SJSA1 (cell line): ENCODE measurements around the gene SMIM28. TPM values are rescaled to one million over a fixed set of nuclear protein-coding genes. Genes with fewer than 3 reads are reported as not detected.
A peak's percentile ranks its signal among the peaks of the same experiment; 100 is the strongest.

Source experiments
- DNase-seq, 2 experiments: peaks; one replicate each; pipeline ENCODE4 v3.0.0-alpha.2; 2015 to 2020; ENCODE audit warnings: low spot score in 2 of 2, low read depth in 1 of 2
- H3K27ac ChIP-seq: fragments of 250-450 bp; sonication (Bioruptor Pico); 2 replicates; pipeline ENCODE4 v1.5.1; 2020; ENCODE audit warnings: mild to moderate bottlenecking, moderate library complexity
- H3K27me3 ChIP-seq: fragments of 250-450 bp; sonication (Bioruptor Pico); replicated peaks from 2 replicates; pipeline ENCODE4 v1.5.1; 2020; ENCODE audit warnings: mild to moderate bottlenecking, moderate library complexity
- H3K36me3 ChIP-seq: fragments of 250-450 bp; sonication (Bioruptor Pico); 2 replicates; pipeline ENCODE4 v1.5.1; 2020; ENCODE audit warnings: mild to moderate bottlenecking
- H3K4me1 ChIP-seq: fragments of 250-450 bp; sonication (Bioruptor Pico); replicated peaks from 2 replicates; pipeline ENCODE4 v1.6.1; 2021; ENCODE audit warnings: mild to moderate bottlenecking
- H3K4me3 ChIP-seq: fragments of 250-450 bp; sonication (Bioruptor Pico); 2 replicates; pipeline ENCODE4 v1.5.1; 2020; ENCODE audit warnings: mild to moderate bottlenecking
- H3K9me3 ChIP-seq: fragments of 250-450 bp; sonication (Bioruptor Pico); replicated peaks from 2 replicates; pipeline ENCODE4 v1.5.1; 2020; ENCODE audit warnings: mild to moderate bottlenecking
- total RNA-seq: library from RNA; depleted of rRNA; stranded (reverse); fragments of >200 nt; shearing (Covaris generic); gene quantifications from 2 replicates; pipeline ENCODE4 v1.2.3, GENCODE V29; 2014

SMIM28 gene
- total RNA-seq, 1 experiment from 2014 or later: not detected

DNA sequence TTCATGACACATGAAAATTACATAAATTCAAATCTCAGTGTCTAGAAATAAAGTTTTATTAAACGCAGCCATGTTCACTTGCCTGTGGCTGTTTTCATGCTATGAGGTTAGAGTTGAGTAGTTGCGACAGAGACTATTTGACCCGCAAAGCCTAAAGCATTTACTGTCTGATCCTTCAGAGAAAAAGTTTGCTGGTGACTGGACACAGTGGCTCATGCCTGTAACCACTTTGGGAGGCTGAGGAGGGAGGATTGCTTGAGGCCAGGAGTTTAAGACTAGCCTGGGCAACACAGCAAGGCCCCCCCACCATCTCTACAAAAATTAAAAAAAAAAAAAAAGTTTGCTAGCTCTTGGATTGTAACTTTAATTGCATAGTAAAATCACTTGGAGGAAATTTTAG is 9.2 kb downstream of the SMIM28 start:
- no peaks in the 10 kb centered on the region for H3K4me1 ChIP-seq
- no peaks in the 10 kb centered on the region for H3K9me3 ChIP-seq
- H3K36me3 ChIP-seq: no peaks in the 10 kb centered on the region
- H3K4me3 ChIP-seq: no peak overlapping the region
- H3K27me3 ChIP-seq: no peaks in the 10 kb centered on the region
- H3K27ac ChIP-seq: no peak overlapping the region
- DNase-seq: no peak

DNA sequence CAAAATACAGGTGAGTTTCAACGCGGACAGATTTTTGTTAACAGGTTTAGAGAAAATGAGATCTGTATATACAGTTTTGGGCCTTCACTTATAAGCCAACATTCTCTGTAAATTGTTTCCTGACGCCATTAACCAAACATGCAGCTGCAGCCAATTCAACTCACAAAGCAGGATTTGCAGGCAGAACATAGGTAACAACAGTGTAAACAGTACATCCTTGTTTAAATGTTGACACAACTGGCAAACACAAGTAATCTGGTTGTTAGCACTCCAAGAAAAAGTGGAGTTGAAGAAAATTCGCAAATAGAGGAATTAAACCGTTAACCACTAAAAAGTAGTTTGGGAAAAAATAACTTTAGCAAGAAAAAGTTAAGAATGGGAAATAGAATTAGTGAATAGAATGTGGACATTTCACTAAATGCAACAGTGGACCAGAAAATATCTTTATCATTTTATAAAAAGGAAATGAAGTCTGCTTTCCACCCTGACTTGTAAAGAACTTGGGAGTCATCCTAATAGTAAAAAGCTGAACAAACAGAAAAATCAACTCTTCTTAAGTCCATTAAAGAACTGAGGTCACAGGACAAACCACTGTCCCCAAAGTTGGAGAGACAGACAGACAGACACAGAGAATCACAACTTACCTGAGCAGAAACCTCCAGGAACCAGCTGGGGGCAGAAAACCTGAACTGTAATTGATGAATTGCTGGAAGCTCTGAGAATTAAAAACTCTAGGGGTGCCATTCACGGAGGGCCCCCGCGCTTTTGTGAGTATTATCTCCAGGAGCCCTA is 10.1 kb downstream of the SMIM28 start:
- Histone ChIP-seq H3K27ac (no peak overlapping the region), H3K4me1 (no peaks in the 10 kb centered on the region), H3K27me3 (0 out of 2 replicates have a peak, but pooled peaks cover 2% of the 10 kb centered on the region), H3K36me3 (no peaks in the 10 kb centered on the region), H3K4me3 (no peak overlapping the region), H3K9me3 (no peaks in the 10 kb centered on the region)
- DNase-seq: no peak

DNA sequence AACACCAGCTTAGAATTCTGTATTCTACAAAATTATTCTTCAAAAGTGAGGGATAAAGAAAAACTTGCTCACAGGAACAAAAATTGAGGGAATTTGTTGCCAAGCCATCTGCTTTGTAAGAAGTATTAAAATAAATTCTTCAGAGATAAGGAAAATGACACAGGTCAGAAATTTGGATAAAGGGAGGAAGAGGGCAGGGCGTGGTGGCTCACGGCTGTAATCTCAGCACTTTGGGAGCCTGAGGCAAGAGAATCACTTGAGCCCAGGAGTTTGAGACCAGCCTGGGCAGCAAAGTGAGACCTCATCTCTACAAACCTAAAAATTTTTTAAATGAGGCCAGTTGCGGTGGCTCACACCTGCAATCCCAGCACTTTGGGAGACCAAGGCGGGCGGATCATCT is 11.8 kb downstream of the SMIM28 start:
- no peak overlapping the region for H3K27ac ChIP-seq
- H3K9me3 ChIP-seq: no peaks in the 10 kb centered on the region
- DNase-seq: no peak
- no peak overlapping the region for H3K4me3 ChIP-seq
- H3K4me1 ChIP-seq: no peaks in the 10 kb centered on the region
- H3K36me3 ChIP-seq: no peaks in the 10 kb centered on the region
- 0 out of 2 replicates have a peak, but pooled peaks cover 2% of the 10 kb centered on the region for H3K27me3 ChIP-seq

DNA sequence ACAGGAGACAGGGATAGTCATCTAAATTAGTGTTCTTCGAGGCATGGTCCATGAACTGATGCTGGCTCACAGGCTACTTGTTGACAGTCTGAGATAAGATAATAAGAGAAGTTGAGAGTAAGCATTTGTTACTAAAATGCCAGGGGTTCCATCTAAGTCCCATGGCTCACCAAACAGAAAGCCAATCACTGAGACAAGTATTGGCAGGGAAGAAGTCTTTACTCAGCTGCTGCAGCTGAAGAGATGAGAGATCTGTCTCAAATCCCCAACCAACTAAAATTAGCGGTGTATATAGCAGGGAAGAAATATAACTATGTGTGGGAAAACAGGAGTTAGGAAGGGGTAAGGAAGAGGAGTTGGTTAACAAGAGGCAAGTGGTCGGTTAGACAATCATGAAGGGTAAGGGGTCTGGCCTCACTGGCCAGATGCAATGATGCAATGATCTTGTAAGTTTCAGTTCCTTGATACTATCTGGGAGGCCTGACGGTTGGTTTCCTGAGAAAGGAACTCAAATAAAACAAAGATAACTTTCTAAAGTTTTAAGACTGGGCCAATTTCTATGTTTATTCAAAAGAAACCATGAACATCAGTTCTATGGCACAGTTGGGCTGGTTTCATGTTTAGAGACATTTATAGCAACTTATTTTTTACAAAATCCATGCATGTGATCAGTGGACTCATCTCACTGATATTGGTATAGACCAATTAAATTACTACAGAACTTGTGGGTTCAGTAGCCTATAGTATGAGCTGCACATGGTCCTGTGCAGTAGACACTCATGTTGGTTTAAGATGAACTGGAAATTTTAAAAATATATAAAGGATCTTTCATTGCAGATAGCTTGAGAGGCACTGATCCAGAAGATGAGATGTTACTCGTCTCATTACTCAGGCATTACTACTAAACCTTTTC is 16.4 kb downstream of the SMIM28 start:
- Histone ChIP-seq H3K27me3 (0 out of 2 replicates have a peak, but pooled peaks cover 2% of the 10 kb centered on the region), H3K36me3 (no peaks in the 10 kb centered on the region), H3K27ac (no peak overlapping the region), H3K9me3 (no peaks in the 10 kb centered on the region), H3K4me1 (no peaks in the 10 kb centered on the region), H3K4me3 (no peak overlapping the region)
- DNase-seq: no peak

DNA sequence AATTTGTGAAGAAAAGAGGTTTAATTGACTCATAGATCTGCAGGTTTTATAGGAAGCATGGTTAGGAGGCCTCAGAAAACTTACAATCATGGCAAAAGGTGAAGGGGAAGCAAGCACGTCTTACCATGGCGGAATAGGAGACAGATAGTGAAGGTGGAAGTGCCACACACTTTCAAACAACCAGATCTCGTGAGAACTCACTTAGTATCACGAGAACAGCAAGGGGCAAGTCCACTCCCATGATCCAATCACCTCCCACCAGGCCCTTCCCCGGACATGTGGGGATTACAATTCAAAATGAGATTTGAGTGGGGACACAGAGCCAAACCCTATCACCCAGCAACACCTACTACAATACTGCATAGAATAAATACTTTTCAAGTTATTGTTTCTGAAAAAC is 19.0 kb downstream of the SMIM28 start:
- H3K36me3 ChIP-seq: no peaks in the 10 kb centered on the region
- H3K9me3 ChIP-seq: no peaks in the 10 kb centered on the region
- H3K4me3 ChIP-seq: no peak overlapping the region
- no peaks in the 10 kb centered on the region for H3K4me1 ChIP-seq
- no peak overlapping the region for H3K27ac ChIP-seq
- DNase-seq: no peak
- H3K27me3 ChIP-seq: 0 out of 2 replicates have a peak, but pooled peaks cover 2% of the 10 kb centered on the region

DNA sequence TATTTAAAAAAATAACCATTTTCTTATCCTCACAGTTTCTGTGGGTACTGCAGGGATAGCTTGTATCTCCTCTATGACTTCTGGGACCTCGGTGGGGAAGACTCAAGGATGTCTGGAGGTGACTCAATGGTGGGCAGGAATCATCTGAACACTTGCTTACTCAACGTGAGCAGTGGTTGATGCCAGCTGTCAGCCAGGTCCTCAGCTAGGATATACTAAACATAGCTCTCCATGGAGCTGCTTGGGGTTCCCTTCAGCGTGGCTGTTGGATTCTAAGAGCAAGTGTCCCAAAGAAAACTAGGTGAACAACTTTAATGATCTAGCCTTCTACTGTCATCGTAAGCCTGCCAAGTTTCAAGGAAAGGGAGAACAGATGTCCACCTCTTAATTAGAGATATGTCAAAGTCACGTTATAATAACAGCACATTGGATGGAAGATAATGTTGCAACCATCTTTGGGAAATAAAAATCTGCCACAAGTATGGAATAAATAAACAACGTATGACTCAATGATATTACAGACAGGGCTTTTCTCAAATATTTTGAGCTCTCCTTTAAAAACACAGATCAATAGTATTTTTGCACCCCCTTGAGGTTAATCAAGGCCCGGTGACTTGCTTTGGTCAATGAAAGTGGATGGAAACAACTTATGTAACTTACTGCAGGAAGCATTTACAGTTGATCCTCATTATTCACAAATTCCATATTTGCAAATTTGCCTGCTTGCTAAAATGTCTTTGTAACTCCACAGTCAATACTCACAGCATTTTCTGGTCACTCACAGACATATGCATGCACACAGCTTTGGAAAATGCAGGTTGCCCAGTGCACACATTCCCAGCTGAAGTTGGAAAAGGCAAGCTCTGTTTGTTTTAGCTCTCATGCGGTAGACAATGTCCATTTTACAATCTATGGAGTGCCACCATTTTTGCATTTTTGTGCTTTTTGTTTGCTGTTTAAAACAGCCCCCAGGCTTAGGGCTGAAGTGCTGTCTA is 19.7 kb downstream of the SMIM28 start:
- Histone ChIP-seq H3K4me3 (no peak overlapping the region), H3K9me3 (no peaks in the 10 kb centered on the region), H3K27me3 (0 out of 2 replicates have a peak, but pooled peaks cover 2% of the 10 kb centered on the region), H3K4me1 (no peaks in the 10 kb centered on the region), H3K36me3 (no peaks in the 10 kb centered on the region), H3K27ac (no peak overlapping the region)
- no peak for DNase-seq

DNA sequence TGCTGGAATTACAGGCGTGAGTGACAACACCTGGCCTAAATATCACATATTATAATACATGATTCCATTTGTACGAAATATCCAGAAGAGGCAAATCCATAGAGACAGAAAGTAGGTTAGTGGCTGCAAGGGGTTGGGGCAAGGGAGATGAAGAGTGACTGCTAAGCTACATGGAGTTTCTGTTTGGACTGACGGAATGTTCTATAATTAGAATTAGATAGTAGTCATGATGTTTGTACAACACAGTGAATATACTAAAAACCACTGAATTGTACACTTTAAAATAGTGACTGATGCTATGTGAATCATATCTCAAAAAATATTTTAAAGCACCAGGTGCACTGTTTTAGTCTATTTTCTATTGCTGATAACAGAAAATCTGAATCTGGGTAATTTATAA is 22.6 kb downstream of the SMIM28 start:
- no peak for DNase-seq
- peaks cover 4% of the 10 kb centered on the region; the same call in 1 of the 2 replicates for H3K36me3 ChIP-seq
- H3K27me3 ChIP-seq: no peaks in the 10 kb centered on the region
- H3K27ac ChIP-seq: no peak overlapping the region
- no peak overlapping the region for H3K4me3 ChIP-seq
- no peaks in the 10 kb centered on the region for H3K9me3 ChIP-seq
- H3K4me1 ChIP-seq: peaks cover 9% of the 10 kb centered on the region

DNA sequence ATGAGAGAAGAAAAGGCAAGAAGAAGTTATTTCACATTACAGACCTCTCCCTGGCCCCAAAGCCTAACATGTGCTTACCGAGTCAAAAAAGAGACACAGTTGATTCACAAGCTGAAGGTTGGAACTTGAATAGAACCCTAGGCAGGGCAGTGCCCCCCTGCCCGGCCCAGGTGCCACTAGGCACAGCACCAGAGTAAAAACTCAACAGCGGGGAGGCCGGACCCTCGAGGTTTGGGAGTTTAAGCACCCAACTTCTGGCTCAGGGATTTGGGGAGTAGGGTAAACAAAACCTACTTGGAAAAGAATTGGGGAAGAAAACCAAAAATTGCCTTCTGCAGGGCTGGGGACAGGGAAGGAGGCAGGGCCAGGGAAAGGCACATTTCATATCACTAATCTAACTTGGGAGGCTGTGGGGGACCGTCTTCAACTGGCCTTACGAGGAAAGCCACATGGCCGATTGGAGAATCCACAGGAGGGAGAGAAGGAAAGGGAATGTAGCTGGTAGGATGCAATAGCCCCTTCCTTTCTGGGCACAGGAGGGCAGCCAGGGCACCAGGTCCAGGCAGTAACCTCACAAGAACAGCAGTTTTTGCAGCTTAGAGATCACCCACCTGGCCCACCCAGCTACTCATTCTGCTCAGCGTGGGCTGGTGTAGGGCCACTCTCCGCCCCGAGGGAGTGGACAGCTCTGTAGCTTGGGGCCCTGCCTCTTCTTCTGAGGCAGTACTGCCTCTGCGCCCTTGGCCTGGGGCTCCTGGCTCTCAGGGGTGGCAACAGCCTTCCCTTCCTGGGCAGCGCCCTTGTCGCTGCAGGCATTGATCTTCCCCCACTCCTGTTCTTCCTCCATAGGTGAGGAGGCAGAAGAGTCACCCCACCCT is 24.5 kb downstream of the SMIM28 start:
- H3K4me3 ChIP-seq: no peak overlapping the region
- no peaks in the 10 kb centered on the region for H3K9me3 ChIP-seq
- H3K36me3 ChIP-seq: peaks cover 17% of the 10 kb centered on the region
- peaks cover 9% of the 10 kb centered on the region for H3K4me1 ChIP-seq
- DNase-seq: no peak
- no peak overlapping the region for H3K27ac ChIP-seq
- no peaks in the 10 kb centered on the region for H3K27me3 ChIP-seq

DNA sequence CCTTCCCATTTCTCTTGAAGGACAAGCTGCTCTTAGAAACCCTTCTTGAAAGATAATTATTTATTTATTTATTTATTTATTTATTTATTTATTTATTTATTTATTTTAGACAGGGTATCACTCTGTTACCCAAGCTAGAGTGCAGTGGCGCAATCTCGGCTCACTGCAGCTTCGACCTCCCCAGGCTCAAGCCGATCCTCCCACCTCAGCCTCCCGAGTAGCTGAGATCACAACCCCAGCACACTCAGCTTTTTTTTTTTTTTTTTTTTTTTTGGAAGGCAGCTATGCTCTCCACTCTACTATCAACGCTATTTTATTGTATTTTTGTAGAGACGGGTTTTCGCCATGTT is 25.1 kb downstream of the SMIM28 start:
- Histone ChIP-seq H3K27ac (no peak overlapping the region), H3K9me3 (no peaks in the 10 kb centered on the region), H3K36me3 (peaks cover 23% of the 10 kb centered on the region), H3K27me3 (no peaks in the 10 kb centered on the region), H3K4me3 (peak overlapping the region; percentile 74), H3K4me1 (peaks cover 9% of the 10 kb centered on the region)
- no peak for DNase-seq

DNA sequence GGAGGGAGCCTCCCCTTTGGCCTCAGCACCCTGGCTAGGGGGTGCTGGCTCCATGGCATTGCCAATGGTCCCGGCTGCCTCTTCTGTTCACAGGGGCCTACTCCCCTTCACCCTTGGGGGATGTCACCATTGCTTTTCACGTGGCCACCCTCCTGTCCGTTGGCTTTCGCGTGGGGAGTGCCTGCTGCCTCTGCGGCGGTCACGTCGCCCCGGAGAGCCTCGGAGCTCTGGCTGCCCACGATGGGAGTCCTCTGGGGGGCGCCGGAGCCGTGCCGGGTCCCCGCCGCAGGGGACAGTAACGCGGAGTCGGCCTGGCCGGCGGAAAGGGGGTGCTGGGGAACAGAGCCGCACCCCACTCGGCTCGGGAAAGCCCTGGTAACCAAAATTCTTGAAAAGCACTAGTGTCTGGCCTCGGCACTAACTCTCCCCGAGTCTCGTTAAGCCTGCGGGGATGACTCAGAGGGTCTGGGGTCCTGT is 25.7 kb downstream of the SMIM28 start:
- peak overlapping the region; percentile 74 for H3K4me3 ChIP-seq
- peak overlapping the region; percentile 15; the same call in 1 of the 2 replicates for H3K27ac ChIP-seq
- peaks cover 9% of the 10 kb centered on the region for H3K4me1 ChIP-seq
- DNase-seq: peak in 1 of 2 experiments; percentile 55
- H3K27me3 ChIP-seq: no peaks in the 10 kb centered on the region
- no peaks in the 10 kb centered on the region for H3K9me3 ChIP-seq
- H3K36me3 ChIP-seq: peaks cover 27% of the 10 kb centered on the region

DNA sequence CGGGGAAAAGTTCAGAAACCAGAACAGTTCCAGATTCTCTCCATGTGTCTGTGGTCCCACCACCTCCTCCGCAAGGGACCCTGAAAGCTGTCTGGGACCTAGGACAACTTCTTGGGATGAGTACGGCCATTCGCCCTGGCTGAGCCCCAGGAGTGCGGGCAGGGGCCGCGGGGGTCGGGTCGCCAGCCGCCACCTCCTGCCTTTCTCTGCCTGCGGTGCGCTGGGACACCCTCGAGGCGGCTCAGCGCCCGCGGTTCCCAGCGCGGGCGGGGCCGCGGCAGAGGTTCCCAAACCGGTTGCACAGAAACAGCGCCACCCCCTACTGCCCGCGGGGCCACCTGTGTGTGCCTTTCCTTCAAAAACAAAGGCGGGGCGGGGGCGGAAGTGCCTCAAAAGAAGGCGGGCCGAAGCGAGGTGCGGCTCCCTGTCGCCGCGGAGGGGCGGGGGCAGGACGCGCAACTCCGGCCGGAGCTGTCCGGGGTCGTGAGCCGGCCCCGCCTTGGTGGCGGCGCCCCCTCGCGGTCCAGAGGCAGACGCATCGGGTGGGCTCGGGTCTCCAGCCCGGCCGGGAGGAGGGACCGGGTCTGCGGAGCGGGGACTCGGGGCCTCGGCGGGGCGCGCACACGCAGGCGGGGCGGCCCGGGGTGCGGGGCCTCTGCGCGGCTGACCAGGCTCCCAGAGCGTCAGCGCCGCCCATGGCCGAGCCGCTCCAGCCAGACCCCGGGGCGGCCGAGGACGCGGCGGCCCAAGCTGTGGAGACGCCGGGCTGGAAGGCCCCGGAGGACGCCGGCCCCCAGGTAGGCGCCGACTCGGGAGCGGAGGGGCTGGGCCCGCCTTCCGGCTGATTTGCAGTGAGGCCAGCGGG is 26.3 kb downstream of the SMIM28 start, which contains the start of gene HEBP2:
TSS of gene HEBP2 (plus strand) at position 423 of the 865 bp plus-strand sequence. CDS start at position 696, 273 bp downstream.
- peak; percentile 86 to 91 for DNase-seq
- Histone ChIP-seq H3K4me3 (peak within 1 kb of the TSS; percentile 74), H3K27me3 (no peaks in the 10 kb centered on the region), H3K4me1 (peaks cover 9% of the 10 kb centered on the region), H3K27ac (peak within 1 kb of the TSS; percentile 48), H3K9me3 (no peaks in the 10 kb centered on the region), H3K36me3 (peaks cover 27% of the 10 kb centered on the region)
